ENCODE measurements around the gene TRMT10B.

Gene TRMT10B

DNA sequence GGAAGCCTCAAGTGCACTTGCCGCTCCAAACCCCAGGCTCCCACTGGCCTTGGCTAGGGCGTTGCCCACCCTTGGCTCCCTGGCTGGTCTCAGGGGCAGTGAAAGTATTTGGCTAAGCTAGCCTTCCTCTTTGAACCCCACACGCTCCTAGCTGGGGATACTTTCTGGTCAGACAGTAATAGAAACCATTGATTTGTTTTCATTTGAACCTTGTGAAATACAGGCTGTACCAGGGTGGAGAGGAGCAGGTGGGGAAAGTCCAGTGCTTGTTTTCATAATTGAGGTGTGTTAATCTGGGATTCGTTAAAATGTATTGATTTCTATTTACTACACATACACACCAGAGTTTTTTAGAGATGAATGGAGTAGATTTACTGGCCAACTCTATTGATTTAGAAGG lies 45.9 kb upstream of the TRMT10B start:
- H3K9me2 ChIP-seq (replicated peaks; ENCODE audit: control insufficient read depth, low read length), result no peaks in the 10 kb centered on the region
- H3K4me3 ChIP-seq (ENCODE audit: low read length), result no peak overlapping the region
- no peaks in the 10 kb centered on the region for H3K4me1 ChIP-seq (ENCODE audit: control insufficient read depth, low read length)
- no peaks in the 10 kb centered on the region for H4K20me1 ChIP-seq (ENCODE audit: control insufficient read depth, insufficient read depth, low read depth, low read length)
- TF ChIP-seq EZH2phosphoT487 (IDR thresholded peaks at IDR 0.05; ENCODE audit: borderline replicate concordance, low read length), result no peak
- TF ChIP-seq, protein P1, sequence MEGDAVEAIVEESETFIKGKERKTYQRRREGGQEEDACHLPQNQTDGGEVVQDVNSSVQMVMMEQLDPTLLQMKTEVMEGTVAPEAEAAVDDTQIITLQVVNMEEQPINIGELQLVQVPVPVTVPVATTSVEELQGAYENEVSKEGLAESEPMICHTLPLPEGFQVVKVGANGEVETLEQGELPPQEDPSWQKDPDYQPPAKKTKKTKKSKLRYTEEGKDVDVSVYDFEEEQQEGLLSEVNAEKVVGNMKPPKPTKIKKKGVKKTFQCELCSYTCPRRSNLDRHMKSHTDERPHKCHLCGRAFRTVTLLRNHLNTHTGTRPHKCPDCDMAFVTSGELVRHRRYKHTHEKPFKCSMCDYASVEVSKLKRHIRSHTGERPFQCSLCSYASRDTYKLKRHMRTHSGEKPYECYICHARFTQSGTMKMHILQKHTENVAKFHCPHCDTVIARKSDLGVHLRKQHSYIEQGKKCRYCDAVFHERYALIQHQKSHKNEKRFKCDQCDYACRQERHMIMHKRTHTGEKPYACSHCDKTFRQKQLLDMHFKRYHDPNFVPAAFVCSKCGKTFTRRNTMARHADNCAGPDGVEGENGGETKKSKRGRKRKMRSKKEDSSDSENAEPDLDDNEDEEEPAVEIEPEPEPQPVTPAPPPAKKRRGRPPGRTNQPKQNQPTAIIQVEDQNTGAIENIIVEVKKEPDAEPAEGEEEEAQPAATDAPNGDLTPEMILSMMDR (IDR thresholded peaks at IDR 0.05; ENCODE audit: low read depth, low read length, poor library complexity, severe bottlenecking), result no peak
- H3K27ac ChIP-seq (ENCODE audit: low read depth, low read length), result no peak overlapping the region
- no peaks in the 10 kb centered on the region for H3K79me2 ChIP-seq (ENCODE audit: control insufficient read depth, low read length)
- no peaks in the 10 kb centered on the region for H3K9me3 ChIP-seq (ENCODE audit: control insufficient read depth, insufficient read depth, low read length)
- no peaks in the 10 kb centered on the region for H3K36me3 ChIP-seq (ENCODE audit: control insufficient read depth, low read length)
- no peaks in the 10 kb centered on the region for H3F3A ChIP-seq (ENCODE audit: control insufficient read depth, insufficient read depth)
- H3K4me2 ChIP-seq (ENCODE audit: low read length), result no peak overlapping the region
- H3K27me3 ChIP-seq (ENCODE audit: control insufficient read depth, low read length), result peaks cover 34% of the 10 kb centered on the region

GRCh38 chr9:37710046-37710445 lies 43.6 kb upstream of the TRMT10B start:
- Histone ChIP-seq H3K4me3 (ENCODE audit: low read length) (no peak overlapping the region), H3K4me1 (ENCODE audit: control insufficient read depth, low read length) (no peaks in the 10 kb centered on the region), H4K20me1 (ENCODE audit: control insufficient read depth, insufficient read depth, low read depth, low read length) (no peaks in the 10 kb centered on the region), H3K4me2 (ENCODE audit: low read length) (no peak overlapping the region), H3K27ac (ENCODE audit: low read depth, low read length) (no peak overlapping the region), H3K27me3 (ENCODE audit: control insufficient read depth, low read length) (peaks cover 30% of the 10 kb centered on the region), H3K9me2 (replicated peaks; ENCODE audit: control insufficient read depth, low read length) (no peaks in the 10 kb centered on the region), H3F3A (ENCODE audit: control insufficient read depth, insufficient read depth) (no peaks in the 10 kb centered on the region), H3K79me2 (ENCODE audit: control insufficient read depth, low read length) (no peaks in the 10 kb centered on the region), H3K9me3 (ENCODE audit: control insufficient read depth, insufficient read depth, low read length) (no peaks in the 10 kb centered on the region), H3K36me3 (ENCODE audit: control insufficient read depth, low read length) (no peaks in the 10 kb centered on the region)
- TF ChIP-seq, protein P1 (IDR thresholded peaks at IDR 0.05; ENCODE audit: low read depth, low read length, poor library complexity, severe bottlenecking), result no peak
- no peak for TF ChIP-seq EZH2phosphoT487 (IDR thresholded peaks at IDR 0.05; ENCODE audit: borderline replicate concordance, low read length)

DNA sequence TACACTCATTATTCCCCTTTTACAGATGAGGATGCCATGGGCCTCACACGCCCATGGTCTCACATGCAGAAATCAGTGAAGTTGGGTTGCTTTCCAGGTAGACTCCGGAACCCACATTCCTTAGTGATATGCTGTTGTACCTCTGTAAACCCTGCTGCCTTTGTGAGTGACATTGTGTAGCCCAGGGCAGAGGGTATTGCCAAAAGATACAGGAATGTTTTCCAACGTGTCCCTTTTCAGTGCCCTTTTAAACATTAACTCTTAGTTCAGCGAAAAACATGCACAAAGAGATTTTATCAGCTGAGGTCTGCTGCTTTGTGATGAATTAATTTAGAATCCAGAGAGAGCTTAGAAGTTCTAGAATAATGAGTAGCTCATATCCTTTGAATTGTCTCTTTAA lies 38.3 kb upstream of the TRMT10B start:
- H3K4me3 ChIP-seq (ENCODE audit: low read length), result no peak overlapping the region
- H3K27me3 ChIP-seq (ENCODE audit: control insufficient read depth, low read length), result 0 out of 2 replicates have a peak, but pooled peaks cover 6% of the 10 kb centered on the region
- no peaks in the 10 kb centered on the region for H3K9me2 ChIP-seq (replicated peaks; ENCODE audit: control insufficient read depth, low read length)
- no peaks in the 10 kb centered on the region for H3K36me3 ChIP-seq (ENCODE audit: control insufficient read depth, low read length)
- H3K4me1 ChIP-seq (ENCODE audit: control insufficient read depth, low read length), result no peaks in the 10 kb centered on the region
- TF ChIP-seq EZH2phosphoT487 (IDR thresholded peaks at IDR 0.05; ENCODE audit: borderline replicate concordance, low read length), result no peak
- TF ChIP-seq, protein P1 (IDR thresholded peaks at IDR 0.05; ENCODE audit: low read depth, low read length, poor library complexity, severe bottlenecking), result no peak
- no peaks in the 10 kb centered on the region for H3F3A ChIP-seq (ENCODE audit: control insufficient read depth, insufficient read depth)
- no peaks in the 10 kb centered on the region for H3K79me2 ChIP-seq (ENCODE audit: control insufficient read depth, low read length)
- H4K20me1 ChIP-seq (ENCODE audit: control insufficient read depth, insufficient read depth, low read depth, low read length), result no peaks in the 10 kb centered on the region
- H3K4me2 ChIP-seq (ENCODE audit: low read length), result no peak overlapping the region
- no peak overlapping the region for H3K27ac ChIP-seq (ENCODE audit: low read depth, low read length)
- no peaks in the 10 kb centered on the region for H3K9me3 ChIP-seq (ENCODE audit: control insufficient read depth, insufficient read depth, low read length)
